Ramos (cell line): ENCODE measurements around the gene CCDC127.
"Not testable (repeated sequence)": the region's sequence is repeated elsewhere in the genome, so short reads cannot be mapped to it uniquely, and the experiment has no call there.

ENCODE experiments used
- in situ Hi-C: fragments of 300-500 bp; cut with MboI; formaldehyde crosslinking; loops from one replicate; pipeline ENCODE4 v1.14.3; 2022; ENCODE audit warnings: low sequenced_read_pairs; ENCODE audit not compliant: unreplicated experiment

Gene CCDC127

DNA sequence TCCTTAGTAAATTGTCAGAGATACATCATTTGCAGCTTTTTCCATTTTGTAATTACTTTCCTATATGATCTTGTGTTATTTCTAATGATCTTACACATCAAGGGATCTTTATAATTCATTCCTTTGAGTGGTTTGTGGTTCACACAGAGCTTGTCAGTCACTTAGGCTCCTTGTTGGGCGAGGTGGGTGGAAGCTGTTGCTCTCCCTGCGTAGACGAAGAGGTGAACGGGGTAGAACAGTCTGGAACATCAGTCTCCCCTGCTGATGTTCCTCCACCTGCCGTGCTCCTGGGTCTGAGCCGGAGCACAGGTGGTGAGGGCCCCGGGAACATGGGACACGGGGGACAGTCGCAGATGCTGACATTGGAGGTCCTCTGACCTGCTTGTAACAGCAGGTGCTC is 17.6 kb upstream of the CCDC127 start:
- in situ Hi-C loops = not testable (repeated sequence)

DNA sequence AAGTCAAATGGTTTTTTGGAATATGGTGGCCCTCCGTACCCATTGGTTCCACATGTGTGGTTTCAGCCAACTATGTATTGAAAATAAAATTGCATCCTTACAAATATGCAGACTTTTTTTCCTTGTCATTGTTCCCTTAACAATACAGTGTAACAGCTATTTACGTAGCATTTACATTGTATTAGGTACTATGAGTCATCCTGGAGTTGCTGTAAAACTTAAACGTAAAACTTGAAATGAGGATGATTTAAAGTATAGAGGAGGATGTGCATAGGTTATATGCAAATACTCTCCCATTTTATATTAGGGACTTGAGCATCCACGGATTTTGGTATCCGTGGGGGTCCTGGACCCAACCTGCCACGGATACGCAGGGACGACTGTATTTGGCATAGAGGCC is 16.5 kb upstream of the CCDC127 start:
- in situ Hi-C loops = no loop called here

DNA sequence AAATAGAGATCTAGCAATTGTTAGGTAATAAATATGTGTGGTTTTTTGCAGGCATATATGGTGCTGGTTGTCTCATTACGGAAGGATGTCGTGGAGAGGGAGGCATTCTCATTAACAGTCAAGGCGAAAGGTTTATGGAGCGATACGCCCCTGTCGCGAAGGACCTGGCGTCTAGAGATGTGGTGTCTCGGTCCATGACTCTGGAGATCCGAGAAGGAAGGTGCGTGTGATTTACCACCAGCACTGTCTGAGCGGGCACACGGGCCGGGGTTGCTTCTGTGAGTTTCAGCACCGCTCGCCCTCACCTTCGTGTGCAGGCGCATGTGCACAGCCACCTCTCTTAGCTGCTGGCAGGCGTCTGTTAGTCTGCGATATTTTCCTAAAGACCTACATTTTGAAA is 15.5 kb upstream of the CCDC127 start:
- in situ Hi-C loops = not testable (repeated sequence)

- in situ Hi-C loops = no loop called here
Observed at GRCh38 chr5:231661-232060, 13.7 kb upstream of the CCDC127 start.

- in situ Hi-C loops = no loop called here
Observed at GRCh38 chr5:230711-231110, 12.8 kb upstream of the CCDC127 start.

GRCh38 chr5:228886-229285 is 10.9 kb upstream of the CCDC127 start:
- in situ Hi-C loops = no loop called here

DNA sequence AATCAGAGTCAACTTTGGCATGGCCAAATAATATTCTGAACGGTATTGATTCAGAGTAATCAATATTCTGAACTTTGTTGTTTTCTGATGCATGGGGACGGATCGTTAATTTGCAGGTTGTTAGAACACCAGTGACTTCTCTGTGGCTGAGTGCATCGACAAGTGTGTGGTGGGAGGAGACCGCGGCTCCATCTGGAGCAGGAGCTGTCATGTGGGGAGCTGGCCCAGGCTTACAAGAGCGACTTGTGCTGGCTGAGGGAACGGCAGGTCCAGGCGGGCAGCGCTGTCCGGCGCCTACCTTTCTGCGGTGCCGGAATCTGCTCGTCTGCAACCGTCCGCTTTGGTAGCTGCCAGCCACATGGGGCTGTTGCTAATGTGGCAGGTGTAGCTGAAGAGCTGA is 9.4 kb upstream of the CCDC127 start:
- in situ Hi-C loops = not testable (repeated sequence)

DNA sequence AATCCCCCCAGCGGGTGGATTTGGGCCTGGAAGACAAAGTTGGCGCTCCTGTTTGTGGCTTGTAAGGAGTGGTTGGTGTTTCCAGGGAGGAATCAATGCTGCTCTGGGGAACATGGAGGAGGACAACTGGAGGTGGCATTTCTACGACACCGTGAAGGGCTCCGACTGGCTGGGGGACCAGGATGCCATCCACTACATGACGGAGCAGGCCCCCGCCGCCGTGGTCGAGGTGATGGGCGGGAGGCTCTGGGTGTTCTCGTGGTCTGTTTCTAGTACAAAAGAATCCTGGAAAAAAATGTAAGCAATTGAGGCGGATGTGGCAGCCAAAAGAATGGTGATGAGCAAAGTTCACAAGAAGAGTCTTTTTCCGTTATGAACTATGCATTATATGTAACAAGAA is 7.4 kb upstream of the CCDC127 start:
- in situ Hi-C loops = no loop called here

- in situ Hi-C loops = no loop called here
Observed at GRCh38 chr5:223791-224190, 5.8 kb upstream of the CCDC127 start.

GRCh38 chr5:222951-223715 is 5.2 kb upstream of the CCDC127 start:
- in situ Hi-C loops = not testable (repeated sequence)

- in situ Hi-C loops = no loop called here
Observed at GRCh38 chr5:219991-220390, 2.0 kb upstream of the CCDC127 start.

DNA sequence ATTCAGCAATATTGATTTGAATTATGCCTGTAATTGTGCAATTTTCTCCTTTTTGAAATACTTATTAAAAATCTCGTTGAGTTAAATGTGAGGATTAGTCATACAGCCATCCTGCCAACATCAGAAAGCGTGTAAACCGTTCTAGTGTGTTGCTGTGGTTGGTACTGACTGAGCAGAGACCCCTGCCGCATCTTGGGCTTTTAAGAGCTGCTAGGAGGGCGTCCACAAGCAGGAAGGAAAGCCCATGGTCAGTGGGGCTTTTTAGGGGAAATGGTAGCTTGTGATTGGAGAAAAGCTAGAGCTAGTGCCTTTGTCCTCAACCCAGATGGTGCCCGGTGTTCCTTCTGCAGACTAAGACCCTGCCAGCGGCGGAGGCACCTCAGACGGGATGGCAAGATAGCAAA is 1.5 kb upstream of the CCDC127 start:
- in situ Hi-C loops = no loop called here

- in situ Hi-C loops = no loop called here
Observed at GRCh38 chr5:218457-219291, 721 bp upstream of the CCDC127 start.

- in situ Hi-C loops = not testable (repeated sequence)
Observed at GRCh38 chr5:216076-216475, 1.9 kb downstream of the CCDC127 start.

DNA sequence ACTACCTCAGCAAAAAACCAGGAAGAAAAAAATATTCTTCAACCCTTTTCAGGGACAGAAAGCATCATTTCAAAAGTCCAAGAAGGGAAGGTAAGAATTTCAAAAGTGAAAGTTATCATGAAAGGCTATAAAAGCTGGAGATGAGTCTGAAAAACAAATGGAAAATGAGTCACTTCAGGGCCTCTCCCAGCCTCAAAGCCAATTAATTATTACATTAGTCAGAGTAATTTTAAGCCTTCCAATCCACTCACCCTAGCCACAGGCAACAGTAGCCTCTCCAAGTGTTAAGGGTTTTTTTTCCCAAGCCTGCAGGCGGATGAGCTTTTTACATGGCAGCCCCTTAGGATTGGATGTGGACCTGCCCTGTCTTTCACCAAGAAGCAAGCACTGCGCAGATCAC is 2.7 kb downstream of the CCDC127 start:
- in situ Hi-C loops = not testable (repeated sequence)

- in situ Hi-C loops = no loop called here
Observed at GRCh38 chr5:213803-214395, 4.1 kb downstream of the CCDC127 start.

DNA sequence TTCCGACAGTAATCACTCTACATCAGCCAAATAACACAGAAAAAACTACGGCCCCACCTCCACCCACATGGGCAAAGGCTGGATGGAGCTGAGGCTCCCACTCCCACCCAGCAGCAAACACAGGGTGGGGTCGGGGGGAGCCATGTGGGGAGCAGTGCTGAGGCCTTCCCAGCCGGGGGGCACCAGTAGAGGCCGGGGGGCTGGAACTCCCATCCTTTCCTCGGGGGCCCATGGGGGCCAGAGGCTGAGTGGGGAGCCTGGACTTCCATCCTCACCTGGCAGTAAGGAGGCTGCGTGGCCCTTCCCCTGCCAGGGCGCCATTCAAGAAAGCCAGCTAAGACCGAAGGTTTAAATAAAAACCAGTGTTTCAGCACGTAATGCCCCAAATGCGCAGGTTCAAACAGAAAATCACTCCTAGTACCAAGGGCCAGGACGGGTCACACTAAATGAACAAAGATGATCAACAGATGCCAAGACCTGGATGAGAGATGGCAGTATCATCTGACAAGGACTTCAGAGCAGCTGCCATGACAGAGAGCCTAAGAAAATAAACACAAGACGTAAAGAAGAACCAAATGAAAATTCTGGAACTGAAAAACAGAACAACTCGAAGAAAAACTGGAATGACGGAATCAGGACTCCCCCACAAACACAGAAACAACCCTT is 9.4 kb downstream of the CCDC127 start:
- in situ Hi-C loops = no loop called here

DNA sequence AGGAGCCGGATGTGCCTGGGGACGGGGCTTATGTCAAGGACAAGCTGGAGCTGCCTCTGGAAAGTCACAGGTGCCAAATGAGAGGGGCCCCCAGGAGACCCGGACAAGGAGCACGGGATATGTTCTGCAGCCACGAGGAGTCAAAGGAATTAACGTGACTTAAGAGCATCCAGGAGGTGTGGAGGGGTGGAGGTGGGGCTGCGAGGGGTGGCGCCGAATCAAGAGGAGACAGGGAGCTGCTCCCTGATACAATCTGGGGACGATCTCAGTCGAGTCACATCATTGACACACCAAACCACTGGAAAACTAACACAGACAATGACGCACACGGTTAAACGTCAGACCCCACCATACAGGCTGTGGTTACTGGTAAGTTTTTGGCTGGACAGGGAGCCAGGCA is 10.4 kb downstream of the CCDC127 start:
- in situ Hi-C loops = no loop called here

DNA sequence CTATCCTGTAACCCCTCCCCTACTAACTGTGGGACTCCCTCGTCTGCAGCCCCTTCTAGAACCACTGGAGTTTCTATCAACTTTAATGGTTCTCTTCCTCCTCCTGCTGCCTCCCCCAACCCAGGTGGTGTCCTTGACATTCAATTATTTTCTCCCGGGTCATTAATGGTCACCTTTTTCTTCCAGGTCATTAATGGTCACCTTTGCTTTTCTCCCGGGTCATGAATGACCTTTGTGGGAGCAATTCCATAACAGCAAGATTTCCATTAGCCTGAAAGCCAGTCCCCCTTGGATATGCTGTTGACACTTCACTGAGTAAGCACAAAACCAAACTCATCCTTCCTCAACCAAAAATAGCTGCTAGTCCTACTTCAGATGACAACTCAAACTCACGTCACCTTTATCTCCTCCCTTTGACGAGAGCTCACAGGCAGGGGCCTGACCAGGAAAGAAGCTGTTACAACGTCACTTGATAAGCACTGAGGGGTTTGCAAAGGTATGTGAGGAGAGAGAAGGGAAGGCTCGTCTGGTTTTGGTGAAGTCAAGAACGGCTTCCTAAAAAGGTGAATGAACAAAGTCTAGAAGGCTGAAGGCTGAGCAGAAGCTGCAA is 10.9 kb downstream of the CCDC127 start:
- in situ Hi-C loops = no loop called here

GRCh38 chr5:206406-206805 is 11.5 kb downstream of the CCDC127 start:
- in situ Hi-C loops = no loop called here
